Measurements from ENCODE around the gene CISD3.
"Not testable (repeated sequence)": the region's sequence is repeated elsewhere in the genome, so short reads cannot be mapped to it uniquely, and the experiment has no call there.

Gene CISD3

DNA sequence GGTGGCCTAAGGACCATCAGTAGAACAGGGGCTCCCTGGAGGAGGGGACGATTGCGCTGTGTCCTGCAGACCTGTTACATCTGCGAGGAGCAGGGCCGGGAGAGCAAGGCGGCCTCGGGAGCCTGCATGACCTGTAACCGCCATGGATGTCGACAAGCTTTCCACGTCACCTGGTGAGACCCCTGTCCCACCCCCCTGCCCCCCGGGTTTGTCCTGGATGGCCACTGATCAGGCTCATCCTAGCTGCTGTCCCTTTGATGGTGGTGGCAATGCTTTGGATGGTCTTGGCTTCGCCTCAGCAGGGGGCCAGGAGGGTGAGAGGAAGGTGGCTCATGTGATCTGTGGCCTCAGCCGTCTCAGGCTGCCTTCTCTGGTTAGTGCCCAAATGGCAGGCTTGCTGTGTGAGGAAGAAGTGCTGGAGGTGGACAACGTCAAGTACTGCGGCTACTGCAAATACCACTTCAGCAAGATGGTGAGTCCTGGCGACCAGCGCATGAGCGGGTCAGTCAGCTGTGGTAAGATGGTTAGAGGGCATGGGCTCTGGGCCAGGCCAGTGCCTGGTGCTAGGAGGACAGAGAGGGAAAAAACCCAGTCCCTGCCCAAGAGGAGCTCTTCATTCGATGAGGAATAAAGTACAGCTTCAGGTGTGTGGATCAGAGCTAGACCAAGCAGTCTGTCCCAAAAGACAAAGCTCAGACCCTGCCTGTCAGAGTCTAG lies 20.9 kb upstream of the CISD3 start:
- DNase-seq: no peak

DNA sequence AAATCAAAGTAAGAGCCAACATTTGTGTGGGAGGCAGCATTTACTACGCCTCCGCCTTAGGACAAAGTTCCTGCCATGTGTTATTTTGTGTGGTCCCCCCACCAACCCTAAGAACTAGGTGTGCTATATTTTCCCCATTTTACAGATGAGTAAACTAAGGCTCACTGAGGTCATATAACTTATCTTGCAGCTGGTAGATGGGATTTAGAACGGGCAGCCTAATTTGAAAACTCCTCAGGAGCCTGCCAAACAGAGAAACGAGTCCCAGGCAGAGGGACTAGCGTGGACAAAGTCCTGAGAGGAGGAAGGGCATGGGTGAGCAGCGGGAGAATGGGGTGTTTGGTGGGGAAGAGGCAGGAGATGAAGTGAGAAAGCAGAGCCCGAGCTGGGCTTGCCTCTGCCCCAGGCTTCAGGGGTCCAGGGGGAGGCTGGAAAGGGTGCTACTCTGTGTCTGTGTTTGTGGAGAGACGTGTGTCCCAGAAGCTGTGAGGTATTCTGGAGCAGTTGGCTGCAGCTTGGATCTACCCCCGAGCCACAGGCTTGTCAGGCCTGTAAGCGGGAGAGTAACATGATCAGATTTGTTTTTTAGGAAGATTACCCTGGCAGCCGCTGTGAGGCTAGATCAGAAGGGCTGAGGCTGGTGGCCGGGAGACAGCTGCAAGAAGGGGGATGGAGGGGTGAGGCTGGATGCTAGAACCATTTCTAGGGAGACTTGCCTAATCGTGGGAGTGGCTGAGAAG lies 20.1 kb upstream of the CISD3 start:
- no peak for DNase-seq

- no peak for DNase-seq
Measured at GRCh38 chr17:38710604-38710962, 19.6 kb upstream of the CISD3 start.

GRCh38 chr17:38710985-38711384 lies 19.2 kb upstream of the CISD3 start:
- no peak for DNase-seq

- DNase-seq: no peak
Measured at GRCh38 chr17:38711792-38712571, 18.2 kb upstream of the CISD3 start.

DNA sequence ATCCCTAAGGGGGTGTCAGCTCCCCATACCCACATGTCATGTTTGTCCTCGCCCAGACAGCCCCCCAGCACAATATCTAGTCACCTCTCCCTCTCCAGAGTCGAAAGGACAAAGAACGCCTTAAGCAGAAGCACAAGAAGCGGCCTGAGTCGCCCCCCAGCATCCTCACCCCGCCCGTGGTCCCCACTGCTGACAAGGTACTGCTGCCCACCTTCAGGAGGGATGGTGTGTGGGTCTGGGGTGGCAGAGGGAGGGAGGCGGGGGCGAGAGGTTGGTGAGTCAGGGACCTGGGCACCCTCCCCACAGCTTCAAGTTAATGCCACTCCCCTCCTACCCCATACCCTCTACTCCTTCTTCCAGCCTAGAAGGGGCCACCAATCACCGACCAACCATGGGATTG lies 17.5 kb upstream of the CISD3 start:
- no peak for DNase-seq

- peak; percentile 40 for DNase-seq
Measured at GRCh38 chr17:38713456-38714075, 16.6 kb upstream of the CISD3 start.

DNA sequence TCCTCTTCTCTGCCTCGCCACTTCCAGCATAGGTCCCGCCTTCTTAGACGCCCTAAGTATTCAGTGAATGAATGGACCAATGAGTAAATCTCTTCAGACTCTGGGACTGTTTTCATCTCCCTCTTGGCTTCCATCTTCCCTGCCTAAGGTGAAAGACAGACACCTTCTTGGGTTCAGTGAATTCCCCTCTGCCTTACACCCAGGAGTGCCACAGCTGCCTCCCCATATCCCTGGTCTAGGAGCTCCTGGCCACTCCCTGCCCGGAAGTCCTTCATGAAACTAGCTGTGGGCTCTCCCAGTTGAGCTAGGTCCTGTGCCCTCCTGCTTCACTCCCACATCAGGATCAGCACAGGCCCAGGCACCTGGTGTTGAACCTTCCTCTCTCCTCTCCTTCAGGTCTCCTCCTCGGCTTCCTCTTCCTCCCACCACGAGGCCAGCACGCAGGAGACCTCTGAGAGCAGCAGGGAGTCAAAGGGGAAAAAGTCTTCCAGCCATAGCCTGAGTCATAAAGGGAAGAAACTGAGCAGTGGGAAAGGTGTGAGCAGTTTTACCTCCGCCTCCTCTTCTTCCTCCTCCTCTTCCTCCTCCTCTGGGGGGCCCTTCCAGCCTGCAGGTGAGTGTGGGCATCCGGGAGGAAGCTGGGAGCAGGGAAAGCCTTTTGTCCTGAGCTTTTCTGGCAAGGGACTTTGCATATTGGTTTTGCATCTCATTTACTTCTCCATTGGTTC lies 14.8 kb upstream of the CISD3 start:
- DNase-seq: no peak

DNA sequence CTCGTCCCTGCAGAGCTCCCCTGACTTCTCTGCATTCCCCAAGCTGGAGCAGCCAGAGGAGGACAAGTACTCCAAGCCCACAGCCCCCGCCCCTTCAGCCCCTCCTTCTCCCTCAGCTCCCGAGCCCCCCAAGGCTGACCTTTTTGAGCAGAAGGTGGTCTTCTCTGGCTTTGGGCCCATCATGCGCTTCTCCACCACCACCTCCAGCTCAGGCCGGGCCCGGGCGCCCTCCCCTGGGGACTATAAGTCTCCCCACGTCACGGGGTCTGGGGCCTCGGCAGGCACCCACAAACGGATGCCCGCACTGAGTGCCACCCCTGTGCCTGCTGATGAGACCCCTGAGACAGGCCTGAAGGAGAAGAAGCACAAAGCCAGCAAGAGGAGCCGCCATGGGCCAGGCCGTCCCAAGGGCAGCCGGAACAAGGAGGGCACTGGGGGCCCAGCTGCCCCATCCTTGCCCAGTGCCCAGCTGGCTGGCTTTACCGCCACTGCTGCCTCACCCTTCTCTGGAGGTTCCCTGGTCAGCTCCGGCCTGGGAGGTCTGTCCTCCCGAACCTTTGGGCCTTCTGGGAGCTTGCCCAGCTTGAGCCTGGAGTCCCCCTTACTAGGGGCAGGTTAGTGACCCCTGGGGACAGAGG lies 13.7 kb upstream of the CISD3 start:
- no peak for DNase-seq

DNA sequence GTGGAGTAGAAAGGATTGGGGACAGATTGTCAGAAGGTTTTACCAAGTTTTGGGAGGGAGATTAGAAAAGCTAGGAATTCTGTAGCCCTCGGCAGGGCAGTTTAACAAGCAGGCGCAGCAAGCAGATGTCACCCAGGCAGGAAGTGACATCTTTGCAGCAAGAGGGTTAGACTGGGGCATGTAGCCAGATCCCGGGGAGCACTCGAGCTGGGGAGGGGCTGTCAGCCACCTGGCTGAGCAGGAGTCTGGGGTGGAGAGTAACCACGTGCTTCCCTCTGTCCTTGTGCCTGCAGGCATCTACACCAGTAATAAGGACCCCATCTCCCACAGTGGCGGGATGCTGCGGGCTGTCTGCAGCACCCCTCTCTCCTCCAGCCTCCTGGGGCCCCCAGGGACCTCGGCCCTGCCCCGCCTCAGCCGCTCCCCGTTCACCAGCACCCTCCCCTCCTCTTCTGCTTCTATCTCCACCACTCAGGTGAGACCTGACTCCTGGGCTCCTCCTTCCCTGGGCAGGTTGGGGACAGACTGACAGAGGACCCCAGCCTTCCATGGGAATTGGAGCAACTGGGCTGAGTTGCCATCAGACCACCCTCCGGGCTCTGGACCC lies 12.9 kb upstream of the CISD3 start:
- no peak for DNase-seq

DNA sequence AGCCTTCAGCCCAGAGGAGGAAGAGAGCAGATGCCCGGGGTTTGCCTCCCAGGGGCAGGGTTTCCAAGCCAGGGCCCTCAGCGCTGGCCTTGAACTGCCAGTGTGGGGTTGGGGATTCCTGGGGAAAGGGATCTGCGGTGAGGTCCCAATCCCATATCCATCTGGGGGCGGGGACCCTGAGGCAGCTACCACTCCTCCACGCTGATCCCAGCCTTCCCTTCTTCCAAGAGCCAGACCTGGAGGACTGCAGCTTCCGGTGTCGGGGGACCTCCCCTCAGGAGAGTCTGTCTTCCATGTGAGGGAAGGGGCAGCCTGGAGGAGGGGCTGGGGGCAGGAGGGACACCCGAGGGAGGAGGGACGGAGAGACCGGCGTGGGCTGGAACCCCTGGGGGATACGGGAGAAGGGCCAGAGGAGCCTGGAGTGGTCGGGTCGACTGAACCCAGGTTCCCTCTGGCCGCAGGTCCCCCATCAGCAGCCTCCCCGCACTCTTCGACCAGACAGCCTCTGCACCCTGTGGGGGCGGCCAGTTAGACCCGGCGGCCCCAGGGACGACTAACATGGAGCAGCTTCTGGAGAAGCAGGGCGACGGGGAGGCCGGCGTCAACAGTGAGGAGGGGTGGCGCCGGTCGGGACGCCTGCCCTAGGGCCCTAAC lies 10.7 kb upstream of the CISD3 start:
- no peak for DNase-seq

- no peak for DNase-seq
Measured at GRCh38 chr17:38719943-38720641, 10.0 kb upstream of the CISD3 start.

DNA sequence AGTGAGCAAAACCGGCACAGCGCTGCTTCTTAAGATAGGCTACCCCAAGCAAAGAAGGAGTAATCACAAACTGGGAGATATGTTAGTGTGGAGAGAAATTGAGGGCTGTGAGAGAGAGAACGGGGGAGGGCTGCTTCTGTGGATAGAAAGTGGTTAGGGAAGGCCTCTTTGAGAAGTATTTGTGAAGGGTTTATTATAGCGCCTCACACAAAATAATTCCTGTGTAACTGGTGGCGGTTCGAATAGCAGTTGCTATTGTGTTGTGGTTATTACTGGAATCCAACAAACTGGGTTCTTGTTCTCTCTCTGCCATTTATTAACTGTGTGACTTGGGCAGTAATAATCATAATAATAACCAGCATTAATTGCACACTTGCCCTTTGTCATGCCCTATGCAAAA lies 9.2 kb upstream of the CISD3 start:
- DNase-seq: no peak

DNA sequence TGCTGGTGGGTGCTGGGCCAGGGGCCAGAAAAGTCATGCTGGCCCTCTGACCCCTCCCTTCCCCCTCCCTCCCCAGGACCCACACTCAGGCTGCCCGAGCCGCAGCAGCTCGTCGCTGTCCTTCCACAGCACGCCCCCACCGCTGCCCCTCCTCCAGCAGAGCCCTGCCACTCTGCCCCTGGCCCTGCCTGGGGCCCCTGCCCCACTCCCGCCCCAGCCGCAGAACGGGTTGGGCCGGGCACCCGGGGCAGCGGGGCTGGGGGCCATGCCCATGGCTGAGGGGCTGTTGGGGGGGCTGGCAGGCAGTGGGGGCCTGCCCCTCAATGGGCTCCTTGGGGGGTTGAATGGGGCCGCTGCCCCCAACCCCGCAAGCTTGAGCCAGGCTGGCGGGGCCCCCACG lies 8.3 kb upstream of the CISD3 start:
- no peak for DNase-seq

- DNase-seq: peak; percentile 58
Measured at GRCh38 chr17:38724337-38724988, 5.7 kb upstream of the CISD3 start.

GRCh38 chr17:38725066-38725465 lies 5.1 kb upstream of the CISD3 start:
- DNase-seq: no peak

GRCh38 chr17:38726145-38726544 lies 4.0 kb upstream of the CISD3 start:
- DNase-seq: not testable (repeated sequence)

DNA sequence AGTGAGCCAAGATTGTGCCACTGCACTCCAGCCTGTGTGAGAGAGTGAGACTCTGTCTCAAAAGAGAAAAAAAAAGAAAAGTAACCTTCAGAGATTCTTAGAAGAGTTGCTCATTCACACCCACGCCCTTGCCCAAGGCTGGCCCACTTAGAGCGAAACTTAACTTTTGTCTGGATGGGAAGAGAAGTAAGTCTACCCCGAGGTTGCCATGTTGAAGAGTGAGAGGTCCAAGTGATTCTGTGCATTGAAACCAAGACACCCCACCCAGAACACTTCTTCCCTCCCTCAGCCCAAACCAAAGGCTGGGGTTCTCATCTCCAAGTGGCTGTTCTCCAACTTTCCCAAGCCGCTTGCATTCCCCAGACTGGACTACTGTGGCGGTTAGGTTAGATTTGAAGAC lies 2.4 kb upstream of the CISD3 start:
- DNase-seq: no peak

DNA sequence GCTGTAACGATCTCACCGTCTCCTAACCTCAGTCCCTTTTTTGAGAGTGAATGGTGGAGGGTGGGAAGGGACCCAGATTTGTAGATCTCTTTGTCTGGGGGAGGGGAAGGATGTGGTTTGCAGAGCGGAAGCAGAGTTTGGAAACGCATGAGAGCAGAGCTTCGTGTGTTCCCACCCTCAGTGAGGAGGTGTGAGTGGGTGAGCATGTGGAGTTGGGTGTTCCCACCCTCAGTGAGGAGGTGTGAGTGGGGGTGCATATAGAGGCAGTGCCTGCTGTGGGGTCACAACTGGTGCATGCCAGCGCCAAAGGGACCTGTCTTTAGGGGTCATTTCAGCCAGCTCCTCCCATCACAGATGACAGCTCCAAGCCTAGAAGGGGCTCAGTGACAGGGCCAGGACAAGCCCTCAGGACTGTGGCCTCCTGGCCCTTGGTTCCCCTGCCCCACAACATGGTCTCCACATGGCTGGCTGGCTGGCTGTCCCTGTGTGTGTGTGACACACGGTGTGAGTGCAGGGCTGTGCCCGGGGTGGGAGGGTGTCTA lies 1.8 kb upstream of the CISD3 start:
- DNase-seq: no peak

DNA sequence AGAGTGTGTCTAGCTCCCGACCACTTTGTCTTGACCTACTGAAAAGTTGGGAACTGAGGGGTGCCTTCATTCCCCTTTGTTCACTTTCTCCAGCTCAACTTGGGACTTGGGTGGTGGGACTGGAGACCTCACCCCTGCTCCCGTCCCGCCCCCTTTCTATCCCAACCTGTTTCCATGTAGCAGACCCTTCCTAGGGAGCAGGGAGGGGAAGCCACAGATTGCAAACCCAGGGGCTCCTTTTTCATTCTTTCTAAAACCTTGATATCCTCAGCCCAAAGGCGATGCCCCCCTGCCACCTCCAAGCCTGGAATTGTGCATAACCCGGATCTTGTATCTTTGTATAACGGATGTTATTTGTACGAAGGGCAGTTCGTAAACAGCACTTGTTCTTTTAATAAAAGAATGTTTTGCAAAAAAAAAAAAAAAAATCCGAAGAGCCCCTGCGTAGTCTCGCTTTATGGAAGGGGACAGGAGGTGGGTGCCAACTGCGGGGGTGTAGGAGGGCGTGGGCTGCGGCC lies 714 bp upstream of the CISD3 start:
- no peak for DNase-seq

Measured in NCI-H2171 (cell line).